ENCODE data around the gene OR10G3. TPM values are rescaled to one million over a fixed set of nuclear protein-coding genes. Genes with fewer than 3 reads are reported as not detected.
A peak's percentile ranks its signal among the peaks of the same experiment; 100 is the strongest.

The OR10G3 gene
- total RNA-seq, 2 experiments from 2014 or later: not detected

GRCh38 chr14:21528381-21529348 is 51.2 kb downstream of the OR10G3 start:
- no peak overlapping the region for H3K4me3 Mint-ChIP-seq
- H3K9me3 Mint-ChIP-seq: no peaks in the 10 kb centered on the region
- no peak for DNase-seq
- intact Hi-C loops (cut with micrococcal nuclease): no loop called here
- peaks cover under 1% of the 10 kb centered on the region for H3K27me3 Mint-ChIP-seq
- CTCF ChIA-PET: interaction anchor here (0.9 to 6.8 kb wide), 6 partner anchors 10 to 52 kb away, joined by 3 to 41 read pairs (median 4); partner anchors contain the start of genes RAB2B and TOX4
- no peak for ATAC-seq
- no peaks in the 10 kb centered on the region for H3K36me3 Mint-ChIP-seq (ENCODE audit: low read depth)
- no peak overlapping the region for H3K27ac Mint-ChIP-seq
- peaks cover 16% of the 10 kb centered on the region for H3K4me1 Mint-ChIP-seq (ENCODE audit: low read depth)
- TF ChIP-seq, protein P1, sequence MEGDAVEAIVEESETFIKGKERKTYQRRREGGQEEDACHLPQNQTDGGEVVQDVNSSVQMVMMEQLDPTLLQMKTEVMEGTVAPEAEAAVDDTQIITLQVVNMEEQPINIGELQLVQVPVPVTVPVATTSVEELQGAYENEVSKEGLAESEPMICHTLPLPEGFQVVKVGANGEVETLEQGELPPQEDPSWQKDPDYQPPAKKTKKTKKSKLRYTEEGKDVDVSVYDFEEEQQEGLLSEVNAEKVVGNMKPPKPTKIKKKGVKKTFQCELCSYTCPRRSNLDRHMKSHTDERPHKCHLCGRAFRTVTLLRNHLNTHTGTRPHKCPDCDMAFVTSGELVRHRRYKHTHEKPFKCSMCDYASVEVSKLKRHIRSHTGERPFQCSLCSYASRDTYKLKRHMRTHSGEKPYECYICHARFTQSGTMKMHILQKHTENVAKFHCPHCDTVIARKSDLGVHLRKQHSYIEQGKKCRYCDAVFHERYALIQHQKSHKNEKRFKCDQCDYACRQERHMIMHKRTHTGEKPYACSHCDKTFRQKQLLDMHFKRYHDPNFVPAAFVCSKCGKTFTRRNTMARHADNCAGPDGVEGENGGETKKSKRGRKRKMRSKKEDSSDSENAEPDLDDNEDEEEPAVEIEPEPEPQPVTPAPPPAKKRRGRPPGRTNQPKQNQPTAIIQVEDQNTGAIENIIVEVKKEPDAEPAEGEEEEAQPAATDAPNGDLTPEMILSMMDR (IDR thresholded peaks at IDR 0.05): no peak
- POLR2A ChIA-PET: interaction anchor here (8.0 kb wide), 1 partner anchor 16 kb away, joined by 62 read pairs; the partner anchor contains the start of gene METTL3

DNA sequence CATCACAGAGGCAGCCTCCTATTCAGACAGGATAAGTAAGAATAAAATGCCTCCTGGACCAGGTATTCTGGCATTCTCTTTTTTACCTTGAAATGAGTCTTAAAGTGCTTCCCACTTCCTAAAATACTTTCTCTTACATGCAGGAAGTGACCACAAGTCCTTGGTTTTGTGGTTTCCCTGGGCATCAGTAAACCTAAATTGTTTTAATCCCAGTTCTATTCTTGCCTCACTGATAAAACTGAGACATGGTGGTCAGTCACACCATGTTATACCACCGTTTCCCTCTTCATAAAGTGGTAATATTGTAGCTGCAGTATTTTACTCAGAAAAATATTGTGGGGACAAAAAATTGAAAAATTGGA is 52.6 kb downstream of the OR10G3 start:
- ChIA-PET POLR2A (interaction anchor here (0.7 to 8.0 kb wide), 5 partner anchors 15 to 265 kb away, joined by 3 to 62 read pairs (median 4); partner anchors contain the start of gene METTL3), CTCF (interaction anchor here (1.7 to 6.8 kb wide), 4 partner anchors 18 to 57 kb away, joined by 4 to 41 read pairs (median 10); partner anchors contain the start of genes RAB2B and TOX4)
- peaks cover 16% of the 10 kb centered on the region for H3K4me1 Mint-ChIP-seq (ENCODE audit: low read depth)
- H3K27ac Mint-ChIP-seq: peak overlapping the region; percentile 67
- H3K9me3 Mint-ChIP-seq: no peaks in the 10 kb centered on the region
- H3K36me3 Mint-ChIP-seq (ENCODE audit: low read depth): no peaks in the 10 kb centered on the region
- DNase-seq (no peak), ATAC-seq (no peak)
- intact Hi-C loops (cut with micrococcal nuclease): no loop called here
- H3K27me3 Mint-ChIP-seq: no peaks in the 10 kb centered on the region
- TF ChIP-seq, protein P1 (IDR thresholded peaks at IDR 0.05): no peak
- peak overlapping the region; percentile 70 for H3K4me3 Mint-ChIP-seq

GRCh38 chr14:21526672-21527317 is 53.1 kb downstream of the OR10G3 start:
- no peaks in the 10 kb centered on the region for H3K36me3 Mint-ChIP-seq (ENCODE audit: low read depth)
- no peaks in the 10 kb centered on the region for H3K9me3 Mint-ChIP-seq
- ATAC-seq (no peak), DNase-seq (no peak)
- peak overlapping the region; percentile 67 for H3K27ac Mint-ChIP-seq
- ChIA-PET POLR2A (interaction anchor here (0.9 to 8.0 kb wide), 6 partner anchors 15 to 90 kb away, joined by 3 to 62 read pairs (median 4); partner anchors contain the start of gene METTL3), CTCF (interaction anchor here (0.6 to 6.8 kb wide), 8 partner anchors 16 to 1043 kb away, joined by 3 to 41 read pairs (median 4); partner anchors contain the start of genes METTL3, RAB2B and TOX4)
- TF ChIP-seq, protein P1 (IDR thresholded peaks at IDR 0.05): no peak
- intact Hi-C loops (cut with micrococcal nuclease): no loop called here
- H3K4me3 Mint-ChIP-seq: peak overlapping the region; percentile 70
- H3K4me1 Mint-ChIP-seq (ENCODE audit: low read depth): peaks cover 16% of the 10 kb centered on the region
- no peaks in the 10 kb centered on the region for H3K27me3 Mint-ChIP-seq

GRCh38 chr14:21525962-21526671 is 53.8 kb downstream of the OR10G3 start, which contains the start of gene SALL2:
SALL2 (minus strand) TSS chr14:21526346; CDS start chr14:21526127, 219 bp downstream.
- DNase-seq (peak; percentile 83), ATAC-seq (peak; percentile 90)
- Mint-ChIP-seq H3K4me3 (peak within 1 kb of the TSS; percentile 70), H3K9me3 (no peaks in the 10 kb centered on the region), H3K4me1 (ENCODE audit: low read depth) (peaks cover 16% of the 10 kb centered on the region), H3K27me3 (no peaks in the 10 kb centered on the region), H3K27ac (peak within 1 kb of the TSS; percentile 75), H3K36me3 (ENCODE audit: low read depth) (no peaks in the 10 kb centered on the region)
- intact Hi-C loops (cut with micrococcal nuclease): no loop called here
- TF ChIP-seq, protein P1 (IDR thresholded peaks at IDR 0.05): no peak
- POLR2A ChIA-PET: interaction anchor here (0.7 to 8.0 kb wide), 7 partner anchors 14 to 141 kb away, joined by 3 to 62 read pairs (median 3); partner anchors contain the start of gene METTL3
- CTCF ChIA-PET: interaction anchor here (0.6 to 6.8 kb wide), 9 partner anchors 15 to 1044 kb away, joined by 3 to 41 read pairs (median 4); partner anchors contain the start of genes METTL3, RAB2B and TOX4
